ENCODE results near the gene MYH11.

DNA sequence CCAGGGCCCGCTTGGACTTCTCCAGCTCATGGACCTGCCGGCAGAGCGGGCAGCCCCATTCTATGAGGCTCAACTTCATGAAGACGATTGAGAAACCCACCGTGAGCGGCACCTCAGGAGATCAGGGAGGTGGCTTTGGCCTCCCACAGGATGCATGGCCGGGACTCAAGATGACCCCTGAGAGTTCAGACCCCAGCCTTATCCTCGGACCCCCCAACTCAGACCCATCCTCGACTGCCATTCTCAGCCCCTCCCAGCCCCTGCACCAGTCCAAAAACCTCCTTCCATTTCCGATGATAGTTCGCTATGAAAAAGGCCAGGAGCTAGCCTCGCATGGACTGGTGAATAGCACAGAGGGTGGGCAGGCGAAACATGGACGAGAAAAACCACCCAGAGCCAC, 135.8 kb downstream of the MYH11 start:
- TF ChIP-seq POLR2A (IDR thresholded peaks at IDR 0.05) (no peak), CTCF (IDR thresholded peaks at IDR 0.05) (no peak)
